ENCODE measurements around the gene GRAMD4. TPM values are rescaled to one million over a fixed set of nuclear protein-coding genes. Genes with fewer than 3 reads are reported as not detected.

Gene GRAMD4
- total RNA-seq, 1 donor from 2014 or later = 22.4 TPM

GRCh38 chr22:46596032-46596441, 24.1 kb upstream of the GRAMD4 start:
- DNase-seq (ENCODE audit: low read depth) = peak; percentile 72

- no peak for DNase-seq (ENCODE audit: low read depth)
Measured at GRCh38 chr22:46596819-46597218, 23.4 kb upstream of the GRAMD4 start.

GRCh38 chr22:46598224-46598623, 22.0 kb upstream of the GRAMD4 start:
- no peak for DNase-seq (ENCODE audit: low read depth)

- no peak for DNase-seq (ENCODE audit: low read depth)
Measured at GRCh38 chr22:46598737-46599424, 21.3 kb upstream of the GRAMD4 start.

- no peak for DNase-seq (ENCODE audit: low read depth)
Measured at GRCh38 chr22:46600273-46600796, 19.9 kb upstream of the GRAMD4 start.

GRCh38 chr22:46602025-46602424, 18.2 kb upstream of the GRAMD4 start:
- no peak for DNase-seq (ENCODE audit: low read depth)

- no peak for DNase-seq (ENCODE audit: low read depth)
Measured at GRCh38 chr22:46604306-46604690, 15.9 kb upstream of the GRAMD4 start.

- no peak for DNase-seq (ENCODE audit: low read depth)
Measured at GRCh38 chr22:46605117-46605516, 15.1 kb upstream of the GRAMD4 start.

- DNase-seq (ENCODE audit: low read depth) = no peak
Measured at GRCh38 chr22:46606886-46607285, 13.3 kb upstream of the GRAMD4 start.

GRCh38 chr22:46607483-46608114, 12.6 kb upstream of the GRAMD4 start:
- DNase-seq (ENCODE audit: low read depth) = no peak

GRCh38 chr22:46609175-46609690, 11.0 kb upstream of the GRAMD4 start:
- no peak for DNase-seq (ENCODE audit: low read depth)

- no peak for DNase-seq (ENCODE audit: low read depth)
Measured at GRCh38 chr22:46609724-46610201, 10.4 kb upstream of the GRAMD4 start.

- no peak for DNase-seq (ENCODE audit: low read depth)
Measured at GRCh38 chr22:46610356-46610755, 9.8 kb upstream of the GRAMD4 start.

- no peak for DNase-seq (ENCODE audit: low read depth)
Measured at GRCh38 chr22:46611189-46611588, 9.0 kb upstream of the GRAMD4 start.

GRCh38 chr22:46612341-46612903, 7.8 kb upstream of the GRAMD4 start:
- no peak for DNase-seq (ENCODE audit: low read depth)

- peak; percentile 22 for DNase-seq (ENCODE audit: low read depth)
Measured at GRCh38 chr22:46612904-46613605, 7.1 kb upstream of the GRAMD4 start.

- DNase-seq (ENCODE audit: low read depth) = no peak
Measured at GRCh38 chr22:46613606-46614021, 6.6 kb upstream of the GRAMD4 start.

GRCh38 chr22:46614025-46614931, 5.9 kb upstream of the GRAMD4 start:
- DNase-seq (ENCODE audit: low read depth) = no peak

GRCh38 chr22:46617207-46617985, 2.8 kb upstream of the GRAMD4 start:
- DNase-seq (ENCODE audit: low read depth) = no peak

Measured in myocyte (in vitro differentiated cells).